DOHH2 (cell line): Measurements from ENCODE around the gene LRRTM4.

Source experiments
- EZH2phosphoT487 ChIP-seq: fragments of 200-600 bp; sonication (generic); IDR thresholded peaks from 2 replicates; pipeline ENCODE4 v1.6.1; 2017; ENCODE audit warnings: borderline replicate concordance, mild to moderate bottlenecking, antibody characterized with exemption, low read length, moderate library complexity, mixed read lengths
- TF ChIP-seq, protein P1 (sequence below): fragments of 200-600 bp; sonication (generic); IDR thresholded peaks from one replicate; pipeline ENCODE4 v1.5.1; 2014; ENCODE audit warnings: antibody characterized with exemption, mild to moderate bottlenecking, low read depth, low read length; ENCODE audit not compliant: poor library complexity, severe bottlenecking

DNA sequence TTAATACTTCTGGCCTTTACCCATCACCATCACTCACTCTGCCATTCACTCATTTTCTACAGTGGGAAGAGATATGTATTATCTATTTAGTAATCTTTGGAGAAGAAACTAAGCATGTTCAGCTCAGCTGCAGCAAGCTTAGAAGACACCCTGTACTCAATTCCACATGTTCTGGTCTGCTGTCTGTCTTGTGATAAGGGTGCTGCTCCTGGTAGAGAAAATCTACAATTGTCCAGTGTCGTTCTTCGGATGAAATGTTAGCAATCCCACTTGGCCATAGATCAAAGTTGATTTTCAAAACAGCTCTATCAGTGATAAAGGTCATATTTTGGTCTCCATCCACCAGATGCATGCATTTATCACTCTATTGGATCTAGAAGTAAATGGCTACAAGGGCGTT is 337.1 kb downstream of the LRRTM4 start:
- TF ChIP-seq, protein P1, sequence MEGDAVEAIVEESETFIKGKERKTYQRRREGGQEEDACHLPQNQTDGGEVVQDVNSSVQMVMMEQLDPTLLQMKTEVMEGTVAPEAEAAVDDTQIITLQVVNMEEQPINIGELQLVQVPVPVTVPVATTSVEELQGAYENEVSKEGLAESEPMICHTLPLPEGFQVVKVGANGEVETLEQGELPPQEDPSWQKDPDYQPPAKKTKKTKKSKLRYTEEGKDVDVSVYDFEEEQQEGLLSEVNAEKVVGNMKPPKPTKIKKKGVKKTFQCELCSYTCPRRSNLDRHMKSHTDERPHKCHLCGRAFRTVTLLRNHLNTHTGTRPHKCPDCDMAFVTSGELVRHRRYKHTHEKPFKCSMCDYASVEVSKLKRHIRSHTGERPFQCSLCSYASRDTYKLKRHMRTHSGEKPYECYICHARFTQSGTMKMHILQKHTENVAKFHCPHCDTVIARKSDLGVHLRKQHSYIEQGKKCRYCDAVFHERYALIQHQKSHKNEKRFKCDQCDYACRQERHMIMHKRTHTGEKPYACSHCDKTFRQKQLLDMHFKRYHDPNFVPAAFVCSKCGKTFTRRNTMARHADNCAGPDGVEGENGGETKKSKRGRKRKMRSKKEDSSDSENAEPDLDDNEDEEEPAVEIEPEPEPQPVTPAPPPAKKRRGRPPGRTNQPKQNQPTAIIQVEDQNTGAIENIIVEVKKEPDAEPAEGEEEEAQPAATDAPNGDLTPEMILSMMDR: no peak
- TF ChIP-seq EZH2phosphoT487: no peak
